HCT116 (cell line): Measurements from ENCODE around the gene CHST14.

Source experiments
- ATF3 ChIP-seq: IDR thresholded peaks from 2 replicates; pipeline ENCODE4 v1.6.1; 2012
- CTCF ChIP-seq, 3 experiments: fragments of 200-600 bp in 1 of 3; sonication (generic) in 1 of 3; IDR thresholded peaks in 2 of 3; conservative IDR thresholded peaks in 1 of 3; 2 replicates each; pipeline ENCODE4 v1.5.1; 2012 to 2017; ENCODE audit warnings: low read depth in 2 of 3, low read length in 2 of 3, antibody characterized with exemption in 1 of 3, borderline replicate concordance in 1 of 3, control low read depth in 1 of 3, mild to moderate bottlenecking in 1 of 3, mixed read lengths in 1 of 3, mixed run types in 1 of 3, moderate library complexity in 1 of 3; ENCODE audit not compliant: insufficient read depth in 1 of 3
- EZH2 ChIP-seq: fragments of 200-600 bp; sonication (generic); IDR thresholded peaks from 2 replicates; pipeline ENCODE4 v1.6.1; 2017; ENCODE audit warnings: antibody characterized with exemption, mixed run types
- POLR2A ChIP-seq: IDR thresholded peaks from 2 replicates; pipeline ENCODE4 v1.7.0; 2011; ENCODE audit warnings: borderline replicate concordance; ENCODE audit not compliant: insufficient read depth, insufficient read length; ENCODE audit errors: extremely low read depth
- REST ChIP-seq: IDR thresholded peaks from 2 replicates; pipeline ENCODE4 v1.6.1; 2012; ENCODE audit warnings: low read depth
- SP1 ChIP-seq: IDR thresholded peaks from 2 replicates; pipeline ENCODE4 v1.6.1; 2012; ENCODE audit warnings: low read depth
- YY1 ChIP-seq: IDR thresholded peaks from 2 replicates; pipeline ENCODE4 v1.6.1; 2011; ENCODE audit warnings: low read length, low read depth, moderate library complexity, mild to moderate bottlenecking; ENCODE audit not compliant: insufficient replicate concordance; ENCODE audit errors: extremely low read depth

GRCh38 chr15:40487816-40488682 is 17.3 kb downstream of the CHST14 start:
- TF ChIP-seq CTCF (IDR thresholded peaks at IDR 0.05 in 2 of 3, conservative IDR thresholded peaks at IDR 0.05 in 1 of 3; ENCODE audit: borderline replicate concordance in 1 of 3, insufficient read depth in 1 of 3, low read depth in 2 of 3, low read length in 2 of 3): no peak
- no peak for TF ChIP-seq ATF3
- no peak for TF ChIP-seq YY1
- TF ChIP-seq SP1: no peak
- no peak for TF ChIP-seq EZH2
- no peak for TF ChIP-seq REST
- TF ChIP-seq POLR2A: no peak
